HCT116 (cell line): ENCODE results near the gene SLC25A21. TPM values are rescaled to one million over a fixed set of nuclear protein-coding genes. Genes with fewer than 3 reads are reported as not detected.

Experiments
- ATAC-seq: fragments of 200-7000 bp; cut with Tn5 transposase; 2 replicates; pipeline ENCODE4 v1.9.1; 2020; ENCODE audit warnings: mild to moderate bottlenecking, moderate library complexity
- BruUV-seq: library from RNA; stranded (reverse); fragments of 400-500 nt; replicated peaks from 2 replicates; lab custom pipeline; 2021; lab: Mats Ljungman, UMichigan
- CTCF ChIA-PET: fragments of 300-600 bp; sonication (Branson Sonifier 250); formaldehyde crosslinking; loops from one replicate; lab custom pipeline; 2021; ENCODE audit warnings: antibody characterized with exemption; lab: Charles Lee
- POLR2A ChIA-PET: fragments of 300-600, 350-600 bp; sonication (Branson Sonifier 250); formaldehyde crosslinking; loops from one replicate; lab custom pipeline; 2021; ENCODE audit warnings: antibody characterized with exemption; lab: Charles Lee
- RAD21 ChIA-PET, 2 experiments: fragments of 300-600 bp; sonication (Branson Sonifier 250); formaldehyde crosslinking; loops; one replicate each; lab custom pipeline; 2023; ENCODE audit warnings: low total read pairs in 2 of 2; ENCODE audit not compliant: uncharacterized antibody in 2 of 2, unreplicated experiment in 2 of 2, low non-redundant PET in 1 of 2; lab: Charles Lee
- DNase-seq: peaks from one replicate; pipeline ENCODE4 v3.0.0-alpha.2; 2010; ENCODE audit warnings: low read depth, low spot score
- H2AFZ ChIP-seq: fragments of 200-600 bp; shearing (Covaris generic), sonication (generic); 2 replicates; pipeline ENCODE4 v1.6.1; 2017; ENCODE audit warnings: low read depth, mixed run types, mixed read lengths, antibody characterized with exemption, low read length; ENCODE audit not compliant: poor library complexity, severe bottlenecking
- H3K27ac ChIP-seq: 2 replicates; pipeline ENCODE4 v1.5.1; 2012; ENCODE audit warnings: low read depth, low read length
- H3K27me3 ChIP-seq: fragments of 200-600 bp; sonication (generic); 2 replicates; pipeline ENCODE4 v1.6.1; 2016; ENCODE audit warnings: mixed run types, low read length, mixed read lengths; ENCODE audit not compliant: insufficient read depth
- H3K36me3 ChIP-seq, 2 experiments: fragments of 200-500 bp in 1 of 2; fragments of 200-600 bp in 1 of 2; sonication (Bioruptor generic) in 1 of 2; sonication (generic) in 1 of 2; 2 replicates each; pipeline versions ENCODE4 v1.5.1 to v1.6.1; 2014 to 2016; ENCODE audit warnings: low read length in 2 of 2, inconsistent platforms in 1 of 2, mixed read lengths in 1 of 2, mixed run types in 1 of 2; ENCODE audit not compliant: insufficient read depth in 2 of 2, control insufficient read depth in 1 of 2
- H3K4me1 ChIP-seq, 2 experiments: fragments of 200-600 bp in 1 of 2; sonication (generic) in 1 of 2; 2 replicates each; pipeline versions ENCODE4 v1.5.1 to v1.6.1; 2012 to 2017; ENCODE audit warnings: low read length in 2 of 2, inconsistent platforms in 1 of 2, mild to moderate bottlenecking in 1 of 2, mixed read lengths in 1 of 2, mixed run types in 1 of 2, moderate library complexity in 1 of 2; ENCODE audit not compliant: insufficient read depth in 2 of 2, control insufficient read depth in 1 of 2
- H3K4me2 ChIP-seq: fragments of 200-600 bp; sonication (generic); 2 replicates; pipeline ENCODE4 v1.6.1; 2017; ENCODE audit warnings: mixed run types, low read length, mixed read lengths
- H3K4me3 ChIP-seq, 2 experiments: fragments of 200-600 bp in 1 of 2; sonication (generic) in 1 of 2; replicated peaks in 1 of 2; 2 replicates each; pipeline ENCODE4 v1.5.1; 2011 to 2016; ENCODE audit warnings: low read length in 2 of 2, control low read depth in 1 of 2, low read depth in 1 of 2, mild to moderate bottlenecking in 1 of 2, mixed read lengths in 1 of 2, mixed run types in 1 of 2
- H3K79me2 ChIP-seq: fragments of 200-600 bp; sonication (generic); 2 replicates; pipeline ENCODE4 v1.6.1; 2017; ENCODE audit warnings: mild to moderate bottlenecking, mixed run types, low read length, moderate library complexity, mixed read lengths; ENCODE audit not compliant: insufficient read depth
- H3K9ac ChIP-seq: fragments of 200-600 bp; sonication (generic); 2 replicates; pipeline ENCODE4 v1.6.1; 2016; ENCODE audit warnings: low read length, mixed read lengths
- H3K9me2 ChIP-seq: fragments of 200-600 bp; sonication (generic), shearing (Covaris generic); 2 replicates; pipeline ENCODE4 v1.6.1; 2017; ENCODE audit warnings: mixed run types, mild to moderate bottlenecking, moderate library complexity; ENCODE audit not compliant: insufficient read depth
- H3K9me3 ChIP-seq, 2 experiments: fragments of 200-500 bp in 1 of 2; fragments of 200-600 bp in 1 of 2; sonication (Bioruptor generic) in 1 of 2; sonication (generic) in 1 of 2; 2 replicates each; pipeline ENCODE4 v1.6.1; 2014 to 2017; ENCODE audit warnings: low read length in 2 of 2, mixed read lengths in 2 of 2, inconsistent platforms in 1 of 2, low read depth in 1 of 2, mild to moderate bottlenecking in 1 of 2, mixed run types in 1 of 2, moderate library complexity in 1 of 2; ENCODE audit not compliant: control insufficient read depth in 1 of 2, insufficient read depth in 1 of 2
- H4K20me1 ChIP-seq: fragments of 200-600 bp; sonication (generic), shearing (Covaris generic); 2 replicates; pipeline ENCODE4 v1.6.1; 2017; ENCODE audit warnings: mixed run types, mild to moderate bottlenecking, moderate library complexity; ENCODE audit not compliant: insufficient read depth
- ATF3 ChIP-seq: IDR thresholded peaks from 2 replicates; pipeline ENCODE4 v1.6.1; 2012
- CBX3 ChIP-seq: IDR thresholded peaks from 2 replicates; pipeline ENCODE4 v1.6.1; 2012; ENCODE audit warnings: low read depth
- EGR1 ChIP-seq: IDR thresholded peaks from 2 replicates; pipeline ENCODE4 v1.6.1; 2012; ENCODE audit warnings: low read depth
- ELF1 ChIP-seq: IDR thresholded peaks from 2 replicates; pipeline ENCODE4 v1.6.1; 2012; ENCODE audit warnings: low read depth, borderline replicate concordance
- EZH2phosphoT487 ChIP-seq: fragments of 200-600 bp; IDR thresholded peaks from 2 replicates; pipeline ENCODE4 v1.6.1; 2018; ENCODE audit warnings: antibody characterized with exemption, borderline replicate concordance
- JUND ChIP-seq: IDR thresholded peaks from 2 replicates; pipeline ENCODE4 v1.6.1; 2012
- MAX ChIP-seq: IDR thresholded peaks from 2 replicates; pipeline ENCODE4 v1.6.1; 2012
- POLR2A ChIP-seq: IDR thresholded peaks from 2 replicates; pipeline ENCODE4 v1.7.0; 2011; ENCODE audit warnings: borderline replicate concordance; ENCODE audit not compliant: insufficient read depth, insufficient read length; ENCODE audit errors: extremely low read depth
- RAD21 ChIP-seq: IDR thresholded peaks from 2 replicates; pipeline ENCODE4 v1.6.1; 2012; ENCODE audit warnings: low read depth, mild to moderate bottlenecking
- SP1 ChIP-seq: IDR thresholded peaks from 2 replicates; pipeline ENCODE4 v1.6.1; 2012; ENCODE audit warnings: low read depth
- intact Hi-C: fragments of 100-400 bp; cut with micrococcal nuclease; formaldehyde crosslinking; loops from 2 replicates; pipeline ENCODE4 v1.10.0; 2022
- total RNA-seq: library from RNA; stranded (reverse); gene quantifications from one replicate; pipeline ENCODE4 v1.2.1, GENCODE V29; 2021; ENCODE audit not compliant: unreplicated experiment
- TF ChIP-seq, protein P1 (sequence below): IDR thresholded peaks from 2 replicates; pipeline ENCODE4 v1.6.1; 2012; ENCODE audit warnings: low read depth
- TF ChIP-seq, protein P2 (sequence below), 3 experiments: fragments of 200-600 bp in 1 of 3; sonication (generic) in 1 of 3; IDR thresholded peaks in 2 of 3; conservative IDR thresholded peaks in 1 of 3; 2 replicates each; pipeline ENCODE4 v1.5.1; 2012 to 2017; ENCODE audit warnings: low read depth in 2 of 3, low read length in 2 of 3, antibody characterized with exemption in 1 of 3, borderline replicate concordance in 1 of 3, control low read depth in 1 of 3, mild to moderate bottlenecking in 1 of 3, mixed read lengths in 1 of 3, mixed run types in 1 of 3, moderate library complexity in 1 of 3; ENCODE audit not compliant: insufficient read depth in 1 of 3

SLC25A21 gene
- total RNA-seq, 1 experiment from 2014 or later: 3.5 TPM

DNA sequence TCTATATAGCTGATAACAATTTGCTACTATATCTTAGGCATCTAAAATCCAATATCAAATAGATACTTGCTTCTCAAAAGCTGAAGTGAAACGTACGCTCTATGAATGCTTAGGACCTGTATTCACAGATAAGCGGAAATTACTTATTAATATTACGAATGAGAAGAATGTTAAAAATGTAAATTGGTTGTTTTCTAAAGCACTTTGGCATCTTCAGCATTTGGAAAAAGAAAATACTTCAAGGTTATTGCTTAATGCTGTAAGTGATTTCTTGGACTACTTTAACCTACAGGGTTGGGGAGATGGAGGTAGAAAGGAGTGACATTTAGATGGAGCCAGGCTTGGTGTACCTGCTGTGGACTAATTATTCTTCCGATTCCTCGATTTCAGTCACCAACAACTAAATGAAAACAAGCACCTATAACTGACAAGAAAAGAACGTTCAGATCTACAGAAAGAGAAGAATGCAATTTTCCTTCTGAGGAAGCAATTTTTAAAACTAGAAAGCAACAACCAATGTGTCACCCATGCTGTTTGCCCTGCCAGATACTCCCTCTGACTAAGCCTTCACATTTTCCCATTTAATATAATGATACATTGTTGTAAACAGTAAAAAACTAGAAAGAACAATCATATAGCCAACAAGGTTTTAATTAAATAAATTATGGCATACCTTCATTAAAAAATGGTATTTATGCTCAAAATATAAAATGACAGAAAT is 49.3 kb downstream of the SLC25A21 start:
- POLR2A ChIA-PET: no interaction called here
- Histone ChIP-seq H3K4me2 (no peak overlapping the region), H4K20me1 (no peaks in the 10 kb centered on the region), H3K9ac (no peak overlapping the region), H3K9me2 (no peaks in the 10 kb centered on the region), H3K27me3 (no peaks in the 10 kb centered on the region), H2AFZ (no peak overlapping the region), H3K27ac (no peak overlapping the region), H3K36me3 (no peaks in the 10 kb centered on the region), H3K9me3 (peaks cover 0 to 3% of the 10 kb centered on the region in 2 experiments; a peak in 1 of 4 replicates), H3K4me3 (no peak overlapping the region), H3K79me2 (no peaks in the 10 kb centered on the region), H3K4me1 (peaks cover 0 to 10% of the 10 kb centered on the region in 2 experiments; a peak in 2 of 4 replicates)
- CTCF ChIA-PET: interaction anchor here (2.5 kb wide), 1 partner anchor 181 kb away, joined by 8 read pairs; no protein-coding TSS in a partner anchor
- ATAC-seq (no peak), DNase-seq (no peak)
- intact Hi-C loops: no loop called here
- RAD21 ChIA-PET: no interaction called here
- no TSS peak for BruUV-seq
- no peak for TF ChIP-seq EZH2phosphoT487
- no peak for TF ChIP-seq POLR2A
- no peak for TF ChIP-seq RAD21
- TF ChIP-seq JUND: no peak
- TF ChIP-seq ATF3: no peak
- TF ChIP-seq SP1: no peak
- TF ChIP-seq EGR1: no peak

- CTCF ChIA-PET: no interaction called here
- Histone ChIP-seq H3K79me2 (no peaks in the 10 kb centered on the region), H3K27me3 (no peaks in the 10 kb centered on the region), H4K20me1 (no peaks in the 10 kb centered on the region), H3K4me3 (no peak overlapping the region), H3K4me1 (peaks cover 0 to 14% of the 10 kb centered on the region in 2 experiments; a peak in 2 of 4 replicates), H2AFZ (peak overlapping the region; percentile 11), H3K4me2 (peak overlapping the region; percentile 29; the same call in 1 of the 2 replicates), H3K9me3 (peaks cover 0 to 5% of the 10 kb centered on the region in 2 experiments; a peak in 1 of 4 replicates), H3K9me2 (no peaks in the 10 kb centered on the region), H3K9ac (no peak overlapping the region), H3K36me3 (no peaks in the 10 kb centered on the region), H3K27ac (no peak overlapping the region)
- no TSS peak for BruUV-seq
- DNase-seq (peak; percentile 12), ATAC-seq (peak; percentile 75; the same call in 1 of the 2 replicates)
- intact Hi-C loops: no loop called here
- TF ChIP-seq ATF3 (no peak), ELF1 (no peak), CBX3 (no peak), MAX (no peak)
- TF ChIP-seq, protein P1, sequence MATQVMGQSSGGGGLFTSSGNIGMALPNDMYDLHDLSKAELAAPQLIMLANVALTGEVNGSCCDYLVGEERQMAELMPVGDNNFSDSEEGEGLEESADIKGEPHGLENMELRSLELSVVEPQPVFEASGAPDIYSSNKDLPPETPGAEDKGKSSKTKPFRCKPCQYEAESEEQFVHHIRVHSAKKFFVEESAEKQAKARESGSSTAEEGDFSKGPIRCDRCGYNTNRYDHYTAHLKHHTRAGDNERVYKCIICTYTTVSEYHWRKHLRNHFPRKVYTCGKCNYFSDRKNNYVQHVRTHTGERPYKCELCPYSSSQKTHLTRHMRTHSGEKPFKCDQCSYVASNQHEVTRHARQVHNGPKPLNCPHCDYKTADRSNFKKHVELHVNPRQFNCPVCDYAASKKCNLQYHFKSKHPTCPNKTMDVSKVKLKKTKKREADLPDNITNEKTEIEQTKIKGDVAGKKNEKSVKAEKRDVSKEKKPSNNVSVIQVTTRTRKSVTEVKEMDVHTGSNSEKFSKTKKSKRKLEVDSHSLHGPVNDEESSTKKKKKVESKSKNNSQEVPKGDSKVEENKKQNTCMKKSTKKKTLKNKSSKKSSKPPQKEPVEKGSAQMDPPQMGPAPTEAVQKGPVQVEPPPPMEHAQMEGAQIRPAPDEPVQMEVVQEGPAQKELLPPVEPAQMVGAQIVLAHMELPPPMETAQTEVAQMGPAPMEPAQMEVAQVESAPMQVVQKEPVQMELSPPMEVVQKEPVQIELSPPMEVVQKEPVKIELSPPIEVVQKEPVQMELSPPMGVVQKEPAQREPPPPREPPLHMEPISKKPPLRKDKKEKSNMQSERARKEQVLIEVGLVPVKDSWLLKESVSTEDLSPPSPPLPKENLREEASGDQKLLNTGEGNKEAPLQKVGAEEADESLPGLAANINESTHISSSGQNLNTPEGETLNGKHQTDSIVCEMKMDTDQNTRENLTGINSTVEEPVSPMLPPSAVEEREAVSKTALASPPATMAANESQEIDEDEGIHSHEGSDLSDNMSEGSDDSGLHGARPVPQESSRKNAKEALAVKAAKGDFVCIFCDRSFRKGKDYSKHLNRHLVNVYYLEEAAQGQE: no peak
- TF ChIP-seq, protein P2, sequence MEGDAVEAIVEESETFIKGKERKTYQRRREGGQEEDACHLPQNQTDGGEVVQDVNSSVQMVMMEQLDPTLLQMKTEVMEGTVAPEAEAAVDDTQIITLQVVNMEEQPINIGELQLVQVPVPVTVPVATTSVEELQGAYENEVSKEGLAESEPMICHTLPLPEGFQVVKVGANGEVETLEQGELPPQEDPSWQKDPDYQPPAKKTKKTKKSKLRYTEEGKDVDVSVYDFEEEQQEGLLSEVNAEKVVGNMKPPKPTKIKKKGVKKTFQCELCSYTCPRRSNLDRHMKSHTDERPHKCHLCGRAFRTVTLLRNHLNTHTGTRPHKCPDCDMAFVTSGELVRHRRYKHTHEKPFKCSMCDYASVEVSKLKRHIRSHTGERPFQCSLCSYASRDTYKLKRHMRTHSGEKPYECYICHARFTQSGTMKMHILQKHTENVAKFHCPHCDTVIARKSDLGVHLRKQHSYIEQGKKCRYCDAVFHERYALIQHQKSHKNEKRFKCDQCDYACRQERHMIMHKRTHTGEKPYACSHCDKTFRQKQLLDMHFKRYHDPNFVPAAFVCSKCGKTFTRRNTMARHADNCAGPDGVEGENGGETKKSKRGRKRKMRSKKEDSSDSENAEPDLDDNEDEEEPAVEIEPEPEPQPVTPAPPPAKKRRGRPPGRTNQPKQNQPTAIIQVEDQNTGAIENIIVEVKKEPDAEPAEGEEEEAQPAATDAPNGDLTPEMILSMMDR (IDR thresholded peaks at IDR 0.05 in 2 of 3, conservative IDR thresholded peaks at IDR 0.05 in 1 of 3; ENCODE audit: borderline replicate concordance in 1 of 3, insufficient read depth in 1 of 3, low read depth in 2 of 3, low read length in 2 of 3): no peak
- POLR2A ChIA-PET: no interaction called here
- RAD21 ChIA-PET: no interaction called here
Measured at GRCh38 chr14:37122288-37122687, 50.1 kb downstream of the SLC25A21 start.
